Ascending aorta (tissue), 2 donors: ENCODE data around the gene CKMT2. TPM values are rescaled to one million over a fixed set of nuclear protein-coding genes. Genes with fewer than 3 reads are reported as not detected.

ENCODE experiments used
- DNase-seq, 2 donors: peaks; one replicate each; pipeline ENCODE4 v3.0.0-alpha.2; 2019; ENCODE audit warnings: low spot score in 2 of 2
- H3K27ac ChIP-seq, 2 donors: fragments of 200-600 bp; sonication (generic); one replicate each; pipeline ENCODE4 v1.5.1; 2016 to 2017; ENCODE audit warnings: mild to moderate bottlenecking in 1 of 2
- H3K27me3 ChIP-seq: fragments of 200-600 bp; sonication (generic); one replicate; pipeline ENCODE4 v1.5.1; 2017
- H3K36me3 ChIP-seq, 2 donors: fragments of 200-600 bp; sonication (generic); one replicate each; pipeline ENCODE4 v1.5.1; 2016
- H3K4me1 ChIP-seq, 2 donors: fragments of 200-600 bp; sonication (generic); one replicate each; pipeline ENCODE4 v1.5.1; 2016 to 2017; ENCODE audit warnings: mild to moderate bottlenecking in 1 of 2
- H3K4me3 ChIP-seq, 2 donors: fragments of 200-600 bp; sonication (generic); one replicate each; pipeline ENCODE4 v1.5.1; 2016 to 2017; ENCODE audit warnings: mild to moderate bottlenecking in 1 of 2
- H3K9me3 ChIP-seq, 2 donors: fragments of 200-600 bp; sonication (generic); one replicate each; pipeline ENCODE4 v1.5.1; 2016
- intact Hi-C: fragments of 100-400 bp; cut with DNase I; formaldehyde crosslinking; loops from one replicate; pipeline ENCODE4 v1.15.1; 2023
- total RNA-seq: library from RNA; depleted of rRNA; stranded (reverse); fragments of >200 nt; gene quantifications from one replicate; pipeline ENCODE4 v1.1.0, GENCODE V29; 2016
- TF ChIP-seq, protein P1 (sequence below), 3 experiments: fragments of 200-600 bp in 2 of 3; fragments of 450-650 bp in 1 of 3; sonication (generic) in 2 of 3; IDR thresholded peaks; one replicate each; pipeline ENCODE4 v1.5.1; 2016 to 2019; ENCODE audit warnings: antibody characterized with exemption in 3 of 3, mild to moderate bottlenecking in 1 of 3, moderate library complexity in 1 of 3

The CKMT2 gene
- total RNA-seq, 1 donor from 2014 or later = 0.43 TPM

DNA sequence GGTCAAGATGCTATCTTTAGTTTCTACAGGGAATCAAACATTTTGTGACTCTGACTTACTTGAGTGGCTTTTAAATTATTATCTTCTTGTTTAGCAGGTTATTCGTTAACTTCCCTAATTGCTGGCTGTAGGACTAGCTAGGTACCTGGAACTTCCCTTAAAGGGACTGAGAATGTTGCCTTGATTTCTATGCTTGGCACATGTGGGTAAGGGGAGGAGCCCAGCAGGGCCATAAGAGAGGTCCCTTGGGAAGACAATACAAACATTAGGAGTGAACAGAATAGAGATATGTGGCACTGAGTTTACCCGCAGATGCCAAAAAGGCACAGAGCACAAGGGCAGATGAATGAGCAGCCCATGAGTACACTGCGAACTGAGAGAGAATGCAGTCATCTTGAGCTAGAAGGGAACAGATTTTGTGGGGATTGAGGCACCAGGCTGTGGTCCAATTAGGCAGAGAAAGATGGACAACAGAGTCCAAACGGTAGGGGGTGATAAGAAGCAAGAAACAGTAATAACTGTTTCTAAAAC is 9.8 kb downstream of the CKMT2 start:
- Histone ChIP-seq H3K9me3 (no peaks in the 10 kb centered on the region), H3K36me3 (no peaks in the 10 kb centered on the region), H3K27ac (peak overlapping the region; percentile 21 to 47), H3K27me3 (no peaks in the 10 kb centered on the region), H3K4me1 (peaks cover 0 to 11% of the 10 kb centered on the region in 2 donors), H3K4me3 (no peak overlapping the region)
- intact Hi-C loops = no loop called here
- DNase-seq = no peak
- TF ChIP-seq, protein P1, sequence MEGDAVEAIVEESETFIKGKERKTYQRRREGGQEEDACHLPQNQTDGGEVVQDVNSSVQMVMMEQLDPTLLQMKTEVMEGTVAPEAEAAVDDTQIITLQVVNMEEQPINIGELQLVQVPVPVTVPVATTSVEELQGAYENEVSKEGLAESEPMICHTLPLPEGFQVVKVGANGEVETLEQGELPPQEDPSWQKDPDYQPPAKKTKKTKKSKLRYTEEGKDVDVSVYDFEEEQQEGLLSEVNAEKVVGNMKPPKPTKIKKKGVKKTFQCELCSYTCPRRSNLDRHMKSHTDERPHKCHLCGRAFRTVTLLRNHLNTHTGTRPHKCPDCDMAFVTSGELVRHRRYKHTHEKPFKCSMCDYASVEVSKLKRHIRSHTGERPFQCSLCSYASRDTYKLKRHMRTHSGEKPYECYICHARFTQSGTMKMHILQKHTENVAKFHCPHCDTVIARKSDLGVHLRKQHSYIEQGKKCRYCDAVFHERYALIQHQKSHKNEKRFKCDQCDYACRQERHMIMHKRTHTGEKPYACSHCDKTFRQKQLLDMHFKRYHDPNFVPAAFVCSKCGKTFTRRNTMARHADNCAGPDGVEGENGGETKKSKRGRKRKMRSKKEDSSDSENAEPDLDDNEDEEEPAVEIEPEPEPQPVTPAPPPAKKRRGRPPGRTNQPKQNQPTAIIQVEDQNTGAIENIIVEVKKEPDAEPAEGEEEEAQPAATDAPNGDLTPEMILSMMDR (IDR thresholded peaks at IDR 0.05) = no peak

DNA sequence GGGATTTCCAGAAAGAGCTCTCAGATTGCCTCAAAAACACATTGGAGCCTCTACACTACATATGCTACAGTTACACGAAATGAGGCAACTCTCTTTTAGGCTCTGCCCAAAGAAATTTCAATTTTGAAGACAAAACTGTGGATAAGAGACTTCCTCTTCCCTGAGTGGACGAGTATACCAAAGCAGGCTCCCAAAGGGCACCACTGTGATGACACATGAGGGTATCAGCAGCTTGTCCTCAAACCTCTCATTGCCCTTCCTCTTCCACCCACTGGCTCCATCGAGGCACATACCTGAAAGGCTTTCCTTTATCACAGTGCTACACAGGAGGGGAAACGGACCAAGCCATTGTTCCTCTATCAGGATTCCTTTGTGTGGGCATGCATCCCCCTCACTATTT is 11.3 kb downstream of the CKMT2 start:
- H3K27ac ChIP-seq = no peak overlapping the region
- H3K4me1 ChIP-seq = peaks cover 0 to 8% of the 10 kb centered on the region in 2 donors
- no peaks in the 10 kb centered on the region for H3K36me3 ChIP-seq
- no peak overlapping the region for H3K4me3 ChIP-seq
- no peak for DNase-seq
- intact Hi-C loops = no loop called here
- H3K9me3 ChIP-seq = no peaks in the 10 kb centered on the region
- TF ChIP-seq, protein P1 (IDR thresholded peaks at IDR 0.05) = no peak
- H3K27me3 ChIP-seq = no peaks in the 10 kb centered on the region

DNA sequence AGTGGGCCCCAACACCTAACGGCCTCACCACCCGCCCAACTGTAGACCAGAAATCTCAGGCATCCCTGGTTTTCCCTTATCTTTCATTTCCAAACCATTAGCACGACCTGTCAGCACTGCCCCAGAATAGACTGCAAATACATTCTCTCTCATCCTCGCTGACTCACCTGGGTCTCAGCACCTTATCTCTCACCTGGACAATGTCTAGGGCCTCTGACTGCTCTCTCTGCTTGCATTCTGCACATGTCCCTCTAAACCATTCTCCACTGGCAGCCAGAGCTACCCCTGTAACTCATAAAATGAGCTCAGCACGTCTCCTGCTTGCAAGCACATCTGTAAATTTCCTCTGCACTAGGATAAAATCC is 12.7 kb downstream of the CKMT2 start:
- Histone ChIP-seq H3K4me1 (peaks cover 0 to 8% of the 10 kb centered on the region in 2 donors), H3K4me3 (no peak overlapping the region), H3K27ac (no peak overlapping the region), H3K36me3 (no peaks in the 10 kb centered on the region), H3K27me3 (no peaks in the 10 kb centered on the region), H3K9me3 (no peaks in the 10 kb centered on the region)
- intact Hi-C loops = no loop called here
- DNase-seq = no peak
- TF ChIP-seq, protein P1 (IDR thresholded peaks at IDR 0.05) = no peak

DNA sequence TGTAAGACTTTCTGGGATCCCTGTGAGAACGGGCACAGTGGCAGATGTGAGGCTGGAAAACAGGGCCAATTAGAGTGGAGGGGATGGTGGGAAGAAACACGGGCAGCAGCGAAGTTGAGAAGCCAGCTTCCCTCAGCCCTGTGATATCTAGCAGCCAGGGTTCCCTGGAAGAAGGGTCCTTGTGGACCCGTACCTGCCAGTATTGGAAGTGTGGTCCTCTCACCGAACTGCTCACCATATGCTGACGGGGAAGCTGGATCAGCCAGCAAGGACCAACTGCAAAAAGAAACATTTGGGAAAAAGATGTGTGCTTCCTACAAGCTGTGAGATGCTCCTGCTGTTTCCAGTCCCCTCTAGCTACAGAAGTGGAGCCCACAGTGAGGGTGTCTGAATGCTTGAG is 13.6 kb downstream of the CKMT2 start:
- H3K4me3 ChIP-seq = no peak overlapping the region
- TF ChIP-seq, protein P1 (IDR thresholded peaks at IDR 0.05) = no peak
- no peak overlapping the region for H3K27ac ChIP-seq
- H3K27me3 ChIP-seq = no peaks in the 10 kb centered on the region
- H3K36me3 ChIP-seq = peaks cover under 1 to 8% of the 10 kb centered on the region in 2 donors
- no peaks in the 10 kb centered on the region for H3K9me3 ChIP-seq
- DNase-seq = no peak
- intact Hi-C loops = no loop called here
- peaks cover 0 to 8% of the 10 kb centered on the region in 2 donors for H3K4me1 ChIP-seq

DNA sequence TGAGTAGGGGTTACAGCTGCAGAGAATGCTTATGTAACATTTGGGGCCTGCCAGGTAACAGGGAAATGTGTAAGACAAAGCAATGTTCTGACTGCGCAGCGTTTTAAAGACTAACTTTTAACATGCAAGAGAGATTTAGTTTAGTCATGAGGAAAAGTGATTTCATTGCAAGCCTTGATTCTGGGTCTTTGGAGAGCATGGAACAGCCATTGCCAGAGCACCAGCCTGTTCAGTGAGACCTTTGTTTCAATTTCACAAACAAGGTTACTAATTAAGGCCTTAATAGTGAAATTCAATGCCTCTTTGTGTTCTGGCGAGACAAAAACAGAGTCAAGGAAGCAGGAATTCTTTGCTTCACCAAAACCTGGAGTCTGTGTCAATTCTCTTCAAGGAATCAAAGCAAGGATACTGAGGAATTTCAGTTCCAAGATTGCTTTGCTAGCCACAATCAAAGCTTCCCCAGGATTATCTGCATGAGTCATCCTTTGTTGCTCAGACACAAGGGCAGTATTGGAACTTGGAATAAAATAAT is 14.4 kb downstream of the CKMT2 start:
- H3K36me3 ChIP-seq = peaks cover 9 to 15% of the 10 kb centered on the region in 2 donors
- DNase-seq = no peak
- TF ChIP-seq, protein P1 (IDR thresholded peaks at IDR 0.05) = no peak
- H3K4me1 ChIP-seq = peaks cover 0 to 5% of the 10 kb centered on the region in 2 donors
- intact Hi-C loops = no loop called here
- H3K27me3 ChIP-seq = no peaks in the 10 kb centered on the region
- no peak overlapping the region for H3K27ac ChIP-seq
- no peaks in the 10 kb centered on the region for H3K9me3 ChIP-seq
- H3K4me3 ChIP-seq = no peak overlapping the region

DNA sequence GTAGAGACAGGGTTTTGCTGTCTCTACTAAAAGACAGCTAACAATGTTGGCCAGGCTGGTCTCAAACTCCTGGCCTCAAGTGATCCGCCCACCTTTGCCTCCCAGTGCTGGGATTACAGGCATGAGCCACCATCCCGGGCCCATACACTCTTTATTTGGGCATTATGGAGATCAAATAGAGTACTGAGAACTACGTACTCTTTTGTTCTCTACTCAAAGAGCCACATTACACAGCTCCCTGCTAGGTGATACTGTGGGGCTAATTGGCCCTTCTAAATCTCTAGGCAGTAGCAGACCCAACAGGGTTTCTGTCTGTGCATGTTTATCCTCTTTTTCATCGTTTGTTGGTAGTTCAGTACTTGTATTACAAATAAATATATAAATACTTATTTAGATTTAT is 16.1 kb downstream of the CKMT2 start:
- intact Hi-C loops = no loop called here
- Histone ChIP-seq H3K27me3 (no peaks in the 10 kb centered on the region), H3K4me1 (no peaks in the 10 kb centered on the region), H3K36me3 (peaks cover 25 to 26% of the 10 kb centered on the region in 2 donors), H3K4me3 (no peak overlapping the region), H3K27ac (no peak overlapping the region), H3K9me3 (no peaks in the 10 kb centered on the region)
- no peak for DNase-seq
- TF ChIP-seq, protein P1 (IDR thresholded peaks at IDR 0.05) = no peak
